Liver (tissue), 9 donors: ENCODE measurements around the gene SLC25A1. TPM values are rescaled to one million over a fixed set of nuclear protein-coding genes. Genes with fewer than 3 reads are reported as not detected.

Experiments
- DNase-seq: peaks from one replicate; pipeline ENCODE4 v3.0.0-alpha.2; 2017; ENCODE audit warnings: low spot score
- H3K27ac ChIP-seq, 2 donors: one replicate each; pipeline ENCODE4 v1.7.0; 2013; ENCODE audit warnings: inconsistent platforms in 2 of 2, low read length in 2 of 2, control low read depth in 1 of 2, low read depth in 1 of 2, mild to moderate bottlenecking in 1 of 2
- H3K27me3 ChIP-seq, 4 donors: one replicate each; pipeline versions ENCODE4 v1.6.1 to v1.7.0; 2013; ENCODE audit warnings: low read length in 3 of 4, inconsistent platforms in 1 of 4, mild to moderate bottlenecking in 1 of 4, moderate library complexity in 1 of 4; ENCODE audit not compliant: control insufficient read depth in 4 of 4, insufficient read depth in 4 of 4
- H3K36me3 ChIP-seq, 4 donors: one replicate each; pipeline versions ENCODE4 v1.6.1 to v1.7.0; 2013; ENCODE audit warnings: low read length in 3 of 4, mild to moderate bottlenecking in 3 of 4, low read depth in 1 of 4, moderate library complexity in 1 of 4; ENCODE audit not compliant: control insufficient read depth in 4 of 4, insufficient read depth in 3 of 4
- H3K4me1 ChIP-seq, 4 donors: one replicate each; pipeline versions ENCODE4 v1.6.1 to v1.7.0; 2013; ENCODE audit warnings: low read length in 3 of 4, mild to moderate bottlenecking in 3 of 4, moderate library complexity in 1 of 4; ENCODE audit not compliant: control insufficient read depth in 4 of 4, insufficient read depth in 4 of 4
- H3K4me3 ChIP-seq, 3 donors: one replicate each; pipeline versions ENCODE4 v1.6.1 to v1.7.0; 2013; ENCODE audit warnings: low read length in 3 of 3, control low read depth in 1 of 3, low read depth in 1 of 3, mild to moderate bottlenecking in 1 of 3
- H3K9ac ChIP-seq, 2 donors: one replicate each; pipeline ENCODE4 v1.7.0; 2013; ENCODE audit warnings: low read length in 2 of 2, mild to moderate bottlenecking in 2 of 2, moderate library complexity in 2 of 2, control low read depth in 1 of 2, low read depth in 1 of 2
- H3K9me3 ChIP-seq, 4 donors: one replicate each; pipeline versions ENCODE4 v1.6.1 to v1.7.0; 2013; ENCODE audit warnings: low read length in 3 of 4; ENCODE audit not compliant: control insufficient read depth in 4 of 4
- GABPA ChIP-seq, 2 donors: IDR thresholded peaks in 1 of 2; conservative IDR thresholded peaks in 1 of 2; 2 replicates each; pipeline ENCODE4 v1.6.1; 2016; ENCODE audit warnings: antibody characterized with exemption in 2 of 2, mild to moderate bottlenecking in 1 of 2, moderate library complexity in 1 of 2
- NR2F2 ChIP-seq: IDR thresholded peaks from 2 replicates; pipeline ENCODE4 v1.6.1; 2016; ENCODE audit warnings: antibody characterized with exemption
- WGBS: extraction: QIAGEN DNeasy Blood & Tissue Kit; methylation state at CpG from one replicate; pipeline ENCODE4 v1.1.7; 2013; 5-methylcytosine and 5-hydroxymethylcytosine counted together
- polyA plus RNA-seq, 2 donors: library from polyadenylated mRNA; stranded (reverse) in 1 of 2; unstranded in 1 of 2; fragments of 200-250 nt in 1 of 2; fragments of >200 nt in 1 of 2; fragmentation: Nextera tagmentation in 1 of 2; extraction: Ambion mirVana in 1 of 2; gene quantifications; one replicate each; pipeline versions ENCODE4 v1.2.1 to v1.2.3, GENCODE V29; 2013 to 2015
- total RNA-seq, 2 donors: library from RNA; depleted of rRNA; stranded (reverse); fragments of >200 nt; gene quantifications; one replicate each; pipeline ENCODE4 v1.2.3, GENCODE V29; 2014
- TF ChIP-seq, protein P1 (sequence below): fragments of 150-350 bp; IDR thresholded peaks from 2 replicates; pipeline ENCODE4 v1.5.1; 2017; ENCODE audit warnings: improper control_type of control experiment, low read depth, low read length; ENCODE audit not compliant: missing input control
- TF ChIP-seq, protein P2 (sequence below): IDR thresholded peaks from 2 replicates; pipeline ENCODE4 v1.6.1; 2016; ENCODE audit warnings: antibody characterized with exemption
- TF ChIP-seq, protein P3 (sequence below): IDR thresholded peaks from 2 replicates; pipeline ENCODE4 v1.6.1; 2016; ENCODE audit warnings: antibody characterized with exemption, mild to moderate bottlenecking
- donor health status: healthy.
- donor health status: healthy.
- donor health status: healthy.
- donor health status: healthy.
- donor health status: healthy.

The SLC25A1 gene
- total and polyA plus RNA-seq, 4 donors, result 59.5 to 78.3 (median 73.9) TPM

DNA sequence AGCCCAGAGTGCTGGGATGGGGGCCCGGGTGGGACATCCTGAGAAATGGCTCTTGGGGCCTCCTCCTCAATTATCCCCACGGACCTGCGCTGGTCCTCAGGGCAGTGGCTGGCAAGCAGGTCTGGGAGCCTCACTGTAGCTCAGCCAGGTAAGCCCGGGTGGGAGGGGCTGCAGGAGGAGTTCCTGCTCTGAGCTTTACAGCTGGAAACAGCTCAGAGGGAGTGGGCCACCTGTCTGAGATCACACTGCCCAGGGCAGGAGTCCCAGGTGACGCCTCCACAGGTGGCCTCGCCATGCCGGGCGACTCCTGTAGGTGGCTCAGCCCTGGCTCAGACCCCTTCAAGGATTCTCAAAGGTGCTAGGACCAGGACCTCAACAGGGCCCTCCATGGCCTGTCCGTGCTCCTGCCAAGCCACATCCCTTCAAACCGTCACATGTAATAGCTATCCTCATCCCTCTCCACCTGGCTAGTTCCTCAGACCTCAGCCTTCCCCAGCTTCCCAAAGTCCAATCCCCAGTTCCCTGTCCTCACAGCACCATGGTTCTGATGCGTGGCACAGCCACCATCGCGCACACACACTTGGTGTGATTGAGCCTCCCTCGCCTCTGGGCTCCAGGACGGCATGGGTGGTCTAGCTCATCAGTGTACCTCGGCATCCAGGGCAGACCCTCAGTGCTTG, 51.1 kb downstream of the SLC25A1 start:
- Histone ChIP-seq H3K27me3 (no peaks in the 10 kb centered on the region), H3K9ac (no peak overlapping the region), H3K4me1 (peaks cover 0 to 6% (median 3%) of the 10 kb centered on the region in 4 donors), H3K36me3 (peaks cover 0 to 5% (median 0%) of the 10 kb centered on the region in 4 donors), H3K9me3 (no peaks in the 10 kb centered on the region), H3K4me3 (no peak overlapping the region), H3K27ac (no peak overlapping the region)
- TF ChIP-seq GABPA (IDR thresholded peaks at IDR 0.05 in 1 of 2, conservative IDR thresholded peaks at IDR 0.05 in 1 of 2), result no peak
- TF ChIP-seq, protein P1, sequence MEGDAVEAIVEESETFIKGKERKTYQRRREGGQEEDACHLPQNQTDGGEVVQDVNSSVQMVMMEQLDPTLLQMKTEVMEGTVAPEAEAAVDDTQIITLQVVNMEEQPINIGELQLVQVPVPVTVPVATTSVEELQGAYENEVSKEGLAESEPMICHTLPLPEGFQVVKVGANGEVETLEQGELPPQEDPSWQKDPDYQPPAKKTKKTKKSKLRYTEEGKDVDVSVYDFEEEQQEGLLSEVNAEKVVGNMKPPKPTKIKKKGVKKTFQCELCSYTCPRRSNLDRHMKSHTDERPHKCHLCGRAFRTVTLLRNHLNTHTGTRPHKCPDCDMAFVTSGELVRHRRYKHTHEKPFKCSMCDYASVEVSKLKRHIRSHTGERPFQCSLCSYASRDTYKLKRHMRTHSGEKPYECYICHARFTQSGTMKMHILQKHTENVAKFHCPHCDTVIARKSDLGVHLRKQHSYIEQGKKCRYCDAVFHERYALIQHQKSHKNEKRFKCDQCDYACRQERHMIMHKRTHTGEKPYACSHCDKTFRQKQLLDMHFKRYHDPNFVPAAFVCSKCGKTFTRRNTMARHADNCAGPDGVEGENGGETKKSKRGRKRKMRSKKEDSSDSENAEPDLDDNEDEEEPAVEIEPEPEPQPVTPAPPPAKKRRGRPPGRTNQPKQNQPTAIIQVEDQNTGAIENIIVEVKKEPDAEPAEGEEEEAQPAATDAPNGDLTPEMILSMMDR, result no peak
- TF ChIP-seq, protein P2, sequence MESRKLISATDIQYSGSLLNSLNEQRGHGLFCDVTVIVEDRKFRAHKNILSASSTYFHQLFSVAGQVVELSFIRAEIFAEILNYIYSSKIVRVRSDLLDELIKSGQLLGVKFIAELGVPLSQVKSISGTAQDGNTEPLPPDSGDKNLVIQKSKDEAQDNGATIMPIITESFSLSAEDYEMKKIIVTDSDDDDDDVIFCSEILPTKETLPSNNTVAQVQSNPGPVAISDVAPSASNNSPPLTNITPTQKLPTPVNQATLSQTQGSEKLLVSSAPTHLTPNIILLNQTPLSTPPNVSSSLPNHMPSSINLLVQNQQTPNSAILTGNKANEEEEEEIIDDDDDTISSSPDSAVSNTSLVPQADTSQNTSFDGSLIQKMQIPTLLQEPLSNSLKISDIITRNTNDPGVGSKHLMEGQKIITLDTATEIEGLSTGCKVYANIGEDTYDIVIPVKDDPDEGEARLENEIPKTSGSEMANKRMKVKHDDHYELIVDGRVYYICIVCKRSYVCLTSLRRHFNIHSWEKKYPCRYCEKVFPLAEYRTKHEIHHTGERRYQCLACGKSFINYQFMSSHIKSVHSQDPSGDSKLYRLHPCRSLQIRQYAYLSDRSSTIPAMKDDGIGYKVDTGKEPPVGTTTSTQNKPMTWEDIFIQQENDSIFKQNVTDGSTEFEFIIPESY, result no peak
- WGBS, result 90% methylated on average over 16 of the region's 16 CpGs
- DNase-seq, result no peak

DNA sequence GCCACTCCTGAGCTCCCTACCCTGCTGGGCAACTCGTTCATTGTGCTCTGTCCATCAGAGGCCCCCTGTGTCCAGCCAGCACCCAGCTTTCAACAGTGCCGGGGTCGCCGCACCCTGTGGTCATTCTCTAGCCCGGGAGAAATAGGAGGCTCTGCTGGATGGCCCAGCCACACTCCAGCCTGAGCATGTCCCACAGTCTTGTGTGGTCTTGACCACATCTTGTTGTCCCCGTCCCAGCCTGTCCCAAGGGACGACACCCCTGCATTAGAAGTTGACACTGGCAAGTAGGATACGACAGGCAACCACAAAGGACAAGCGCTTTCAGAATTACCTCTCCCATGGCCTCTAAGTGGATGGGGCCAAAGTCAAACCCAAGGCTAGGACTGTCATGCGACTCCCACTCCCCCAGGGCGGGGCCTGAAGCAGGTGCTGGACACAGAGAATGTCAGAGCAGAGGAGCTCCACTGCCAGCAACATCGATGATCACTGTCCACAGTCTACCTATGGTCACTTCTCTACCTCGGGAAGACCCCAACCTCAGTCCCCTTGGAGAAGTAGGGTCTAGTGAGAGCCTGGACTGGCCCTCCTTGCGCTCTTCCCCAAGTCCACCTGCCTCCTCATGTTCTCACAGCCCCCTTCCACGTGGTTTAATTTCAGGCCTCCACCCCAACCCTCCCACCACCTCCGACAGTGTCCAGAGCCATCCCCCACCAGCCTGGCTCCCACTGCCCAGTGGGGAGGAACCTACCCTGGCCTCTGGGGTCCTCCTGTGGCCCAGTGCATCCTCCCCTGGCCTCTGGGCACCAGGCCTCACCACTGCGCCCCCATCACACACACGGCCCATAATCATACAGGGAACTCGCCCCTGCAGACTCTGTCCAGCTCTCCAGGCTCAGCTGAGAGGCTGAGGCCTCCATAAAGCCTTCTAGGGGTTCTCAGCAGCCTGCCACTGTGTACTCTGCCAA, 51.9 kb downstream of the SLC25A1 start:
- Histone ChIP-seq H3K4me3 (no peak overlapping the region), H3K27ac (no peak overlapping the region), H3K4me1 (peaks cover 0 to 7% (median 4%) of the 10 kb centered on the region in 4 donors), H3K9me3 (no peaks in the 10 kb centered on the region), H3K36me3 (peaks cover 0 to 4% (median 0%) of the 10 kb centered on the region in 4 donors), H3K9ac (no peak overlapping the region), H3K27me3 (no peaks in the 10 kb centered on the region)
- TF ChIP-seq, protein P3, sequence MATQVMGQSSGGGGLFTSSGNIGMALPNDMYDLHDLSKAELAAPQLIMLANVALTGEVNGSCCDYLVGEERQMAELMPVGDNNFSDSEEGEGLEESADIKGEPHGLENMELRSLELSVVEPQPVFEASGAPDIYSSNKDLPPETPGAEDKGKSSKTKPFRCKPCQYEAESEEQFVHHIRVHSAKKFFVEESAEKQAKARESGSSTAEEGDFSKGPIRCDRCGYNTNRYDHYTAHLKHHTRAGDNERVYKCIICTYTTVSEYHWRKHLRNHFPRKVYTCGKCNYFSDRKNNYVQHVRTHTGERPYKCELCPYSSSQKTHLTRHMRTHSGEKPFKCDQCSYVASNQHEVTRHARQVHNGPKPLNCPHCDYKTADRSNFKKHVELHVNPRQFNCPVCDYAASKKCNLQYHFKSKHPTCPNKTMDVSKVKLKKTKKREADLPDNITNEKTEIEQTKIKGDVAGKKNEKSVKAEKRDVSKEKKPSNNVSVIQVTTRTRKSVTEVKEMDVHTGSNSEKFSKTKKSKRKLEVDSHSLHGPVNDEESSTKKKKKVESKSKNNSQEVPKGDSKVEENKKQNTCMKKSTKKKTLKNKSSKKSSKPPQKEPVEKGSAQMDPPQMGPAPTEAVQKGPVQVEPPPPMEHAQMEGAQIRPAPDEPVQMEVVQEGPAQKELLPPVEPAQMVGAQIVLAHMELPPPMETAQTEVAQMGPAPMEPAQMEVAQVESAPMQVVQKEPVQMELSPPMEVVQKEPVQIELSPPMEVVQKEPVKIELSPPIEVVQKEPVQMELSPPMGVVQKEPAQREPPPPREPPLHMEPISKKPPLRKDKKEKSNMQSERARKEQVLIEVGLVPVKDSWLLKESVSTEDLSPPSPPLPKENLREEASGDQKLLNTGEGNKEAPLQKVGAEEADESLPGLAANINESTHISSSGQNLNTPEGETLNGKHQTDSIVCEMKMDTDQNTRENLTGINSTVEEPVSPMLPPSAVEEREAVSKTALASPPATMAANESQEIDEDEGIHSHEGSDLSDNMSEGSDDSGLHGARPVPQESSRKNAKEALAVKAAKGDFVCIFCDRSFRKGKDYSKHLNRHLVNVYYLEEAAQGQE, result no peak
- TF ChIP-seq GABPA (IDR thresholded peaks at IDR 0.05 in 1 of 2, conservative IDR thresholded peaks at IDR 0.05 in 1 of 2), result no peak
- no peak for TF ChIP-seq NR2F2
- no peak for DNase-seq
- 95% methylated on average over 19 of the region's 19 CpGs for WGBS

Other genes with a start within 250 kb of the SLC25A1 start
- 1 to 10 TPM in 1 of 2 donors, not detected in 1; 4.1 TPM for gene PRODH, start 242.4 kb downstream of the SLC25A1 start, total RNA-seq
- gene PRODH, start 242.4 kb downstream of the SLC25A1 start, polyA plus RNA-seq, result 1 to 10 TPM; 1.2 to 1.6 TPM
- 10 to 100 TPM; 21.3 to 30.0 TPM for gene DGCR2, start 56.3 kb downstream of the SLC25A1 start, total RNA-seq
- gene DGCR2, start 56.3 kb downstream of the SLC25A1 start, polyA plus RNA-seq, result 10 to 100 TPM; 11.2 to 20.9 TPM
- gene TSSK2, start 47.4 kb downstream of the SLC25A1 start, total RNA-seq, result under 1 TPM in 1 of 2 donors, not detected in 1; 0.08 TPM
- not detected for gene TSSK2, start 47.4 kb downstream of the SLC25A1 start, polyA plus RNA-seq
- gene ESS2, start 34.1 kb downstream of the SLC25A1 start, total RNA-seq, result 1 to 10 TPM; 2.2 to 5.6 TPM
- gene ESS2, start 34.1 kb downstream of the SLC25A1 start, polyA plus RNA-seq, result 1 to 10 TPM; 2.8 to 5.7 TPM
- not detected for gene GSC2, start 28.4 kb downstream of the SLC25A1 start, total RNA-seq
- not detected for gene GSC2, start 28.4 kb downstream of the SLC25A1 start, polyA plus RNA-seq
- 1 to 10 TPM; 2.7 to 4.8 TPM for gene CLTCL1, start 113.0 kb upstream of the SLC25A1 start, total RNA-seq
- gene CLTCL1, start 113.0 kb upstream of the SLC25A1 start, polyA plus RNA-seq, result 1 to 10 TPM; 2.0 to 2.4 TPM